Sigmoid colon (tissue), 7 donors: ENCODE measurements around the gene TMEM271. TPM values are rescaled to one million over a fixed set of nuclear protein-coding genes. Genes with fewer than 3 reads are reported as not detected.

Experiments
- DNase-seq: peaks from one replicate; pipeline ENCODE4 v3.0.0-alpha.2; 2019
- H3K27ac ChIP-seq, 4 donors: fragments of 200-600 bp; sonication (generic); one replicate each; pipeline ENCODE4 v1.5.1; 2016 to 2019; ENCODE audit warnings: mild to moderate bottlenecking in 1 of 4
- H3K27me3 ChIP-seq, 3 donors: fragments of 200-600 bp; sonication (generic); one replicate each; pipeline ENCODE4 v1.5.1; 2019; ENCODE audit warnings: mild to moderate bottlenecking in 1 of 3
- H3K36me3 ChIP-seq, 4 donors: fragments of 200-600 bp; sonication (generic); one replicate each; pipeline ENCODE4 v1.5.1; 2016 to 2019
- H3K4me1 ChIP-seq, 4 donors: fragments of 200-600 bp; sonication (generic); one replicate each; pipeline ENCODE4 v1.5.1; 2017 to 2019
- H3K4me3 ChIP-seq, 4 donors: fragments of 200-600 bp; sonication (generic); one replicate each; pipeline ENCODE4 v1.5.1; 2017 to 2019; ENCODE audit warnings: mild to moderate bottlenecking in 2 of 4, moderate library complexity in 1 of 4
- H3K9me3 ChIP-seq, 4 donors: fragments of 200-600 bp in 3 of 4; sonication (generic) in 3 of 4; one replicate each; pipeline versions ENCODE4 v1.5.1 to v1.6.1; 2013 to 2019
- CTCF ChIP-seq, 4 experiments: fragments of 450-650 bp in 3 of 4; fragments of 200-600 bp in 1 of 4; IDR thresholded peaks; one replicate each; pipeline ENCODE4 v1.5.1; 2016 to 2019; ENCODE audit warnings: antibody characterized with exemption in 4 of 4, mild to moderate bottlenecking in 3 of 4, moderate library complexity in 2 of 4
- EP300 ChIP-seq, 4 donors: sonication (generic); formaldehyde crosslinking; IDR thresholded peaks; one replicate each; pipeline ENCODE4 v1.6.1; 2017; ENCODE audit warnings: antibody characterized with exemption in 4 of 4
- POLR2A ChIP-seq, 2 donors: fragments of 450-650 bp; IDR thresholded peaks; one replicate each; pipeline ENCODE4 v1.6.1; 2016; ENCODE audit warnings: antibody characterized with exemption in 2 of 2, mild to moderate bottlenecking in 2 of 2, moderate library complexity in 2 of 2
- POLR2AphosphoS5 ChIP-seq, 4 donors: sonication (generic); formaldehyde crosslinking; IDR thresholded peaks; one replicate each; pipeline ENCODE4 v1.6.1; 2017; ENCODE audit warnings: antibody characterized with exemption in 4 of 4
- WGBS, 2 donors: extraction: QIAGEN DNeasy Blood & Tissue Kit; methylation state at CpG; one replicate each; pipeline ENCODE4 v1.1.7; 2013; 5-methylcytosine and 5-hydroxymethylcytosine counted together
- intact Hi-C: fragments of 100-400 bp; cut with DNase I; formaldehyde crosslinking; loops from one replicate; pipeline ENCODE4 v1.15.1; 2023
- polyA plus RNA-seq, 3 donors: library from polyadenylated mRNA; stranded (reverse); fragments of 200-250 nt; gene quantifications; one replicate each; pipeline ENCODE4 v1.2.3, GENCODE V29; 2013
- total RNA-seq, 4 donors: library from RNA; depleted of rRNA; stranded (reverse); fragments of >200 nt; gene quantifications; one replicate each; pipeline ENCODE4 v1.1.0, GENCODE V29; 2016
- donor health status: healthy with polysubstance abuse.
- donor health status: Bipolar disorder and iron deficiency.
- donor health status: healthy.

The TMEM271 gene
- total and polyA plus RNA-seq, 7 donors, result 0.06 to 0.41 (median 0.36) TPM; not detected in 4

DNA sequence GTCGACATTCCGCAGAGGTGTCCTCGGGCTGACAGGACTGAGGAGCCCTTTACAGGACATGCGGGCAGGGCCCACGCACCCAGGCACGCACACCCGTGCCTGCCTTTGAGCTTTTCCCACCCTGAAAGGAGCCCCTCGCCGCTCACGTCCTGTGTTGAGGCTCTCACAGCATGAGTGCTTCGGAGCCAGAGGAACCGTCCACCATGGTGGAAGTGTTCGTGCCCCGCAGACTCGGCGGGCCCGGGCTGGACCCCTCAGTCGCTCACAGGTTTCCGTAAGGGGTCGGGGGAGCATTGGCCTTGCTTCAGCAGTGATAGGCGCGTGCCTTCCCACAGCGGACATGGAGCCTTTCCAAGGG is 40.2 kb downstream of the TMEM271 start:
- Histone ChIP-seq H3K36me3 (peaks cover 11 to 79% (median 31%) of the 10 kb centered on the region in 4 donors), H3K4me3 (no peak overlapping the region), H3K27ac (no peak overlapping the region), H3K9me3 (no peaks in the 10 kb centered on the region), H3K27me3 (no peaks in the 10 kb centered on the region), H3K4me1 (no peaks in the 10 kb centered on the region)
- intact Hi-C loops, result no loop called here
- DNase-seq, result no peak
- TF ChIP-seq CTCF (IDR thresholded peaks at IDR 0.05), result no peak
- TF ChIP-seq POLR2AphosphoS5 (IDR thresholded peaks at IDR 0.05), result no peak
- no peak for TF ChIP-seq POLR2A (IDR thresholded peaks at IDR 0.05)
- TF ChIP-seq EP300 (IDR thresholded peaks at IDR 0.05), result no peak
- 97 to 98% methylated on average over 23 of the region's 23 CpGs for WGBS, 2 donors

DNA sequence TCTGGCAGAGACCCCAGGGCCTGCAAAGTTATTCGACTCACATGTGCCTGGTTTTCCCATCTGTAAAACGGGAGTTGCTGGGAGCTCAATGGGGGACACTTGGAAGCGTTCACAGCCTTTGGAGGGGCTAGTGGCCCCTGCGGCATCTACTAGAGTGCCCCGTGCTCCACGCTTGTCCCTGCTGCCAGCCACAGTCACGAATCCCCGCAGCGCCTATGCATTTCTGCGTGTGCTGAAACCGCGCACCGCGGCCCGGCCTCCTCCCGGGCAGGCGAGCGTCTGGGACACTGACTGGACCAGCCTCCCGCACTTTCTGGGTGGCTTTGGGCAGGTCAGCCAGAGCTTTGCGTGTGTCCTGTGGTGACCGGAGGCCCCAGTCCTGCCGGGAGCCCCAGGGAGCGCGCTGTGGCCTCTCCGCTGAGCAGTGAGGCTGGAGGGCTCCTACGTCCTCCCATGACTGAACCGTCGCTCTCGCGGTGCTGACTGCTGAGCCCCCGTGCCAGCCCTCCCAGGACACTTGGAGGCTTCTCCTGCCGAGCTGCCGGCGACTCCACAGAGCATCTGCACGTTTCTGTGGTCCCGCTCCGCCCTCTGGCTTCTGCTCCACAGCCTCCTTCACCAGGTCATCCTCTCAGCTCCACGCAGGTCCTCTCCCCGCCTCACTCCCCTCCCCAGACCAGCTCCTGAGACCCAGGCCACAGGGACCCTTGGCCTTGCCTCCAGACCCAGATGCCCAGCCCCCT is 40.7 kb downstream of the TMEM271 start:
- no peak overlapping the region for H3K4me3 ChIP-seq
- H3K27ac ChIP-seq, result no peak overlapping the region
- TF ChIP-seq EP300 (IDR thresholded peaks at IDR 0.05), result no peak
- WGBS, 2 donors, result 96 to 97% methylated on average over 39 of the region's 39 CpGs
- DNase-seq, result no peak
- no peaks in the 10 kb centered on the region for H3K4me1 ChIP-seq
- intact Hi-C loops, result no loop called here
- H3K9me3 ChIP-seq, result no peaks in the 10 kb centered on the region
- H3K27me3 ChIP-seq, result no peaks in the 10 kb centered on the region
- peaks cover 17 to 84% (median 36%) of the 10 kb centered on the region in 4 donors for H3K36me3 ChIP-seq

- Histone ChIP-seq H3K27ac (no peak overlapping the region), H3K27me3 (no peaks in the 10 kb centered on the region), H3K9me3 (no peaks in the 10 kb centered on the region), H3K36me3 (peaks cover 24 to 90% (median 39%) of the 10 kb centered on the region in 4 donors), H3K4me1 (no peaks in the 10 kb centered on the region), H3K4me3 (no peak overlapping the region)
- no peak for DNase-seq
- intact Hi-C loops, result no loop called here
- 96% methylated on average over 22 of the region's 22 CpGs for WGBS, 2 donors
- TF ChIP-seq POLR2A (IDR thresholded peaks at IDR 0.05), result no peak
- TF ChIP-seq POLR2AphosphoS5 (IDR thresholded peaks at IDR 0.05), result no peak
- TF ChIP-seq EP300 (IDR thresholded peaks at IDR 0.05), result no peak
- no peak for TF ChIP-seq CTCF (IDR thresholded peaks at IDR 0.05)
Measured at GRCh38 chr4:534576-535151, 41.4 kb downstream of the TMEM271 start.

GRCh38 chr4:534101-534575 is 42.0 kb downstream of the TMEM271 start:
- no peaks in the 10 kb centered on the region for H3K4me1 ChIP-seq
- WGBS, 2 donors, result 95 to 96% methylated on average over 21 of the region's 21 CpGs

DNA sequence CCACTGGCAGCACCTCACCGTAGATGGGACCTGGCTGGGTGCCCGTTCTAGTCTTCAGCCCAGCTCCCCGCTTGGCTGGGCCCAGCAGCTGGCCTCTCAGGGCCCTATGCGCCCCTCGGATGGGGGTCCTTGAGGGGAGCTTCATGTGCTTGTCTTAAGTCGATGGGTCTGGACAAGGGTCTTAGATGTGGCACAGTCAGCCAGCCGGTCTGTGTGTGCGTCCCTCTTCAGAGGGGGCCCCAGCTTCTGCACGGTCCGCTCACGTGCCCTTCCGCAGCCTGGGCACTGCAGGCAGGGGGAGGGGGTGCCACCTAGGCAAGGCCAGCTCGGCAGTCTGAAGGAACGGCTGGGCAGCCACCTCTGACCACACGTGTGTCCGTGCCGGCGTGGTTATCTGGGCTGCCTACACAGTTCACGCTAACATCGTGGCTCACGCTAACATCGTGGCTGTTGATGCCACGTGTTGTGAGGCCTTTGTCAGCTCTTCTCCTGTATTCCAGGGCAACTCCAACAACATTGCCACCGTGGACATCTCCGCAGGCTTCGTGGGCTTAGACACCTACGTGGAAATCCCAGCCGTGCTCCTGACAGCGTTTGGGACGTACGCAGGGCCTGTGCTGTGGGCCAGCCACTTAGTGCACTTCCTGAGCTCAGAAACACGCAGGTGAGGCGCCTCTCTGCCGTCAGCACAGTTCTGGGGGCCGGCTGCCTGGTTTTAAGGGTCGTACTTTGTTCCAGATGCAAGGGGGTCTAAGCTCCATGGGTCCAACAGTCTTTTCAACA is 42.6 kb downstream of the TMEM271 start:
- peaks cover 25 to 89% (median 43%) of the 10 kb centered on the region in 4 donors for H3K36me3 ChIP-seq
- H3K4me3 ChIP-seq, result no peak overlapping the region
- intact Hi-C loops, result no loop called here
- TF ChIP-seq EP300 (IDR thresholded peaks at IDR 0.05) (no peak), POLR2AphosphoS5 (IDR thresholded peaks at IDR 0.05) (no peak), POLR2A (IDR thresholded peaks at IDR 0.05) (no peak), CTCF (IDR thresholded peaks at IDR 0.05) (no peak)
- H3K27me3 ChIP-seq, result no peaks in the 10 kb centered on the region
- no peaks in the 10 kb centered on the region for H3K4me1 ChIP-seq
- H3K27ac ChIP-seq, result no peak overlapping the region
- H3K9me3 ChIP-seq, result no peaks in the 10 kb centered on the region
- no peak for DNase-seq
- WGBS, 2 donors, result 97% methylated on average over 36 of the region's 36 CpGs

More at GRCh38 chr4:534101-534575, 42.0 kb downstream of the TMEM271 start:
- Histone ChIP-seq H3K36me3 (peaks cover 25 to 89% (median 40%) of the 10 kb centered on the region in 4 donors), H3K27me3 (no peaks in the 10 kb centered on the region), H3K4me3 (no peak overlapping the region), H3K9me3 (no peaks in the 10 kb centered on the region), H3K27ac (no peak overlapping the region)
- intact Hi-C loops, result no loop called here
- no peak for TF ChIP-seq POLR2A (IDR thresholded peaks at IDR 0.05)
- no peak for DNase-seq
